Keratinocyte (primary cell): ENCODE measurements around the gene MCOLN2.

ENCODE experiments used
- EZH2 ChIP-seq: IDR thresholded peaks from one replicate; pipeline ENCODE4 v1.6.1; 2012; ENCODE audit warnings: inconsistent platforms, mild to moderate bottlenecking, low read length, moderate library complexity
- TF ChIP-seq, protein P1 (sequence below), 3 experiments: IDR thresholded peaks in 1 of 3; conservative IDR thresholded peaks in 1 of 3; optimal IDR thresholded peaks in 1 of 3; 2 replicates in 2 of 3; 3 replicates in 1 of 3; pipeline versions ENCODE3 to v1.5.1; 2011; ENCODE audit warnings: low read length in 3 of 3, mild to moderate bottlenecking in 3 of 3, moderate library complexity in 2 of 3, control low read depth in 1 of 3, inconsistent platforms in 1 of 3; ENCODE audit not compliant: insufficient read depth in 2 of 3; ENCODE audit errors: extremely low read depth in 1 of 3

DNA sequence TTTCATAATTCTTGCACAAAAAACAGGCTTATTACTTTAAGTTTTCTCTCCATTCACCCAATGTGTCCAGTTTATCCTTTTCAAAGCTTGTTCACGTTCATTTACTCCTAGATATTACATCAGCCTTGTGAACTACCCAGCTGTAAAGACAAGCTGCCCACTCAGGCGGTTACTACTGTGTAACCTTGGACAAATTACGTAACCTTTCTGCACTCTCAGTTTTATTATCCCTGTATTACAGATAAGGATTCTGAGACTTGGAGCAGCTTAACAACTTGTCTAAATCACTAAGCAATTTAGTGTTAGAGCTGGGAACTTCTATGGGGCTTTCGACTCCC, 83.4 kb downstream of the MCOLN2 start:
- TF ChIP-seq, protein P1, sequence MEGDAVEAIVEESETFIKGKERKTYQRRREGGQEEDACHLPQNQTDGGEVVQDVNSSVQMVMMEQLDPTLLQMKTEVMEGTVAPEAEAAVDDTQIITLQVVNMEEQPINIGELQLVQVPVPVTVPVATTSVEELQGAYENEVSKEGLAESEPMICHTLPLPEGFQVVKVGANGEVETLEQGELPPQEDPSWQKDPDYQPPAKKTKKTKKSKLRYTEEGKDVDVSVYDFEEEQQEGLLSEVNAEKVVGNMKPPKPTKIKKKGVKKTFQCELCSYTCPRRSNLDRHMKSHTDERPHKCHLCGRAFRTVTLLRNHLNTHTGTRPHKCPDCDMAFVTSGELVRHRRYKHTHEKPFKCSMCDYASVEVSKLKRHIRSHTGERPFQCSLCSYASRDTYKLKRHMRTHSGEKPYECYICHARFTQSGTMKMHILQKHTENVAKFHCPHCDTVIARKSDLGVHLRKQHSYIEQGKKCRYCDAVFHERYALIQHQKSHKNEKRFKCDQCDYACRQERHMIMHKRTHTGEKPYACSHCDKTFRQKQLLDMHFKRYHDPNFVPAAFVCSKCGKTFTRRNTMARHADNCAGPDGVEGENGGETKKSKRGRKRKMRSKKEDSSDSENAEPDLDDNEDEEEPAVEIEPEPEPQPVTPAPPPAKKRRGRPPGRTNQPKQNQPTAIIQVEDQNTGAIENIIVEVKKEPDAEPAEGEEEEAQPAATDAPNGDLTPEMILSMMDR (optimal IDR thresholded peaks at IDR 0.05 in 1 of 3, IDR thresholded peaks at IDR 0.05 in 1 of 3, conservative IDR thresholded peaks at IDR 0.05 in 1 of 3; ENCODE audit: extremely low read depth in 1 of 3, insufficient read depth in 2 of 3, low read length in 3 of 3): no peak
- TF ChIP-seq EZH2: no peak
